Measurements from ENCODE around the gene GLCE.

DNA sequence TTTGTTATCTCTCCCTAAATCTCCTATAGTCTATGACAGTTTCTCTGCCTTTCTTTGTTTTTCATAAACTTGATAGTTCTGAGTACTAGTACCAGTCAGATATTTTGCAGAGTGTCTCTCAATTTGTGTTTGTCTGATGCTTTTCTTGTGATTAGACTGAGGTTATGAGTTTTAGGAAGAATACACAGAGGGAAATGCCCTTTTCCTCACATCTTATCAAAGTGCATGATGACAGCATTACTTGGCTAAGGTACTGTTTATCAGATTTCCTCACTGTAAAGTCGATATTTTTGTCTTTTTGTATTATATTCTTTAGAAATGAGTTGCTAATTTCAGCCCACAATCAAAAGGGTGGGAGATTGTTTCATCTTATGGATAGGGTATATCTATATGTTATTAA lies 45.6 kb downstream of the GLCE start:
- no peak for TF ChIP-seq POLR2A (IDR thresholded peaks at IDR 0.05)
- TF ChIP-seq, protein P1, sequence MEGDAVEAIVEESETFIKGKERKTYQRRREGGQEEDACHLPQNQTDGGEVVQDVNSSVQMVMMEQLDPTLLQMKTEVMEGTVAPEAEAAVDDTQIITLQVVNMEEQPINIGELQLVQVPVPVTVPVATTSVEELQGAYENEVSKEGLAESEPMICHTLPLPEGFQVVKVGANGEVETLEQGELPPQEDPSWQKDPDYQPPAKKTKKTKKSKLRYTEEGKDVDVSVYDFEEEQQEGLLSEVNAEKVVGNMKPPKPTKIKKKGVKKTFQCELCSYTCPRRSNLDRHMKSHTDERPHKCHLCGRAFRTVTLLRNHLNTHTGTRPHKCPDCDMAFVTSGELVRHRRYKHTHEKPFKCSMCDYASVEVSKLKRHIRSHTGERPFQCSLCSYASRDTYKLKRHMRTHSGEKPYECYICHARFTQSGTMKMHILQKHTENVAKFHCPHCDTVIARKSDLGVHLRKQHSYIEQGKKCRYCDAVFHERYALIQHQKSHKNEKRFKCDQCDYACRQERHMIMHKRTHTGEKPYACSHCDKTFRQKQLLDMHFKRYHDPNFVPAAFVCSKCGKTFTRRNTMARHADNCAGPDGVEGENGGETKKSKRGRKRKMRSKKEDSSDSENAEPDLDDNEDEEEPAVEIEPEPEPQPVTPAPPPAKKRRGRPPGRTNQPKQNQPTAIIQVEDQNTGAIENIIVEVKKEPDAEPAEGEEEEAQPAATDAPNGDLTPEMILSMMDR (IDR thresholded peaks at IDR 0.05 in 4 of 5, conservative IDR thresholded peaks at IDR 0.05 in 1 of 5), result no peak
